Colonic mucosa (tissue), 4 donors: ENCODE results near the gene CNTN6. TPM values are rescaled to one million over a fixed set of nuclear protein-coding genes. Genes with fewer than 3 reads are reported as not detected.

Experiments used
- DNase-seq: peaks from one replicate; pipeline ENCODE4 v3.0.0-alpha.2; 2020
- H3K27ac ChIP-seq: fragments of 200-600 bp; one replicate; pipeline ENCODE4 v1.8.0; 2021
- H3K27me3 ChIP-seq: fragments of 200-600 bp; one replicate; pipeline ENCODE4 v1.8.0; 2021
- H3K36me3 ChIP-seq: fragments of 200-600 bp; one replicate; pipeline ENCODE4 v1.8.0; 2021
- H3K4me1 ChIP-seq: fragments of 200-600 bp; one replicate; pipeline ENCODE4 v1.8.0; 2021; ENCODE audit warnings: mild to moderate bottlenecking
- H3K4me3 ChIP-seq: fragments of 200-600 bp; one replicate; pipeline ENCODE4 v1.8.0; 2021
- H3K9ac ChIP-seq, 2 donors: one replicate each; pipeline ENCODE4 v1.7.0; 2013; ENCODE audit warnings: control low read depth in 2 of 2, low read depth in 2 of 2, low read length in 2 of 2
- H3K9me3 ChIP-seq: fragments of 200-600 bp; one replicate; pipeline ENCODE4 v1.8.0; 2021
- CTCF ChIP-seq: fragments of 200-600 bp; IDR thresholded peaks from one replicate; pipeline ENCODE4 v1.8.0; 2022; ENCODE audit warnings: antibody characterized with exemption, mild to moderate bottlenecking
- intact Hi-C: fragments of 100-400 bp; cut with DNase I; formaldehyde crosslinking; loops from one replicate; pipeline ENCODE4 v1.14.1; 2022
- total RNA-seq, 2 donors: library from RNA; stranded (reverse); fragmentation: NEBNext Ultra II Directional in 1 of 2; extraction: Animal tissue kit (Norgen Biotek cat#: 25700) in 1 of 2; gene quantifications; one replicate each; pipeline ENCODE4 v1.2.1, GENCODE V29; 2021
- donor health status: healthy.
- donor health status: DM: no; HTN: no; CAD: no.
- donor health status: DM: no; HTN: no; CAD: no.

Gene CNTN6
- total RNA-seq, 2 donors from 2014 or later = 0.11 TPM; not detected in 1

GRCh38 chr3:1439395-1439794, 346.6 kb downstream of the CNTN6 start:
- TF ChIP-seq CTCF = no peak
- Histone ChIP-seq H3K9ac (no peak overlapping the region), H3K27ac (no peak overlapping the region), H3K4me3 (no peak overlapping the region), H3K36me3 (no peaks in the 10 kb centered on the region), H3K9me3 (no peaks in the 10 kb centered on the region), H3K4me1 (no peaks in the 10 kb centered on the region), H3K27me3 (no peaks in the 10 kb centered on the region)
- intact Hi-C loops = no loop called here
- peak; percentile 25 for DNase-seq

- no peaks in the 10 kb centered on the region for H3K9me3 ChIP-seq
- no peak overlapping the region for H3K4me3 ChIP-seq
- no peaks in the 10 kb centered on the region for H3K4me1 ChIP-seq
- no peak for TF ChIP-seq CTCF
- H3K9ac ChIP-seq = no peak overlapping the region
- intact Hi-C loops = no loop called here
- no peak overlapping the region for H3K27ac ChIP-seq
- no peak for DNase-seq
- no peaks in the 10 kb centered on the region for H3K36me3 ChIP-seq
- no peaks in the 10 kb centered on the region for H3K27me3 ChIP-seq
Measured at GRCh38 chr3:1442271-1442670, 349.4 kb downstream of the CNTN6 start.

- H3K9me3 ChIP-seq = no peaks in the 10 kb centered on the region
- DNase-seq = no peak
- H3K4me1 ChIP-seq = no peaks in the 10 kb centered on the region
- H3K27me3 ChIP-seq = no peaks in the 10 kb centered on the region
- intact Hi-C loops = no loop called here
- TF ChIP-seq CTCF = no peak
- no peak overlapping the region for H3K9ac ChIP-seq
- H3K4me3 ChIP-seq = no peak overlapping the region
- no peaks in the 10 kb centered on the region for H3K36me3 ChIP-seq
- H3K27ac ChIP-seq = no peak overlapping the region
Measured at GRCh38 chr3:1444195-1444594, 351.4 kb downstream of the CNTN6 start.

GRCh38 chr3:1446531-1446930, 353.7 kb downstream of the CNTN6 start:
- H3K4me3 ChIP-seq = no peak overlapping the region
- H3K27ac ChIP-seq = no peak overlapping the region
- TF ChIP-seq CTCF = no peak
- H3K4me1 ChIP-seq = no peaks in the 10 kb centered on the region
- H3K9me3 ChIP-seq = no peaks in the 10 kb centered on the region
- H3K9ac ChIP-seq = no peak overlapping the region
- intact Hi-C loops = no loop called here
- no peaks in the 10 kb centered on the region for H3K27me3 ChIP-seq
- DNase-seq = no peak
- H3K36me3 ChIP-seq = no peaks in the 10 kb centered on the region

GRCh38 chr3:1447452-1447851, 354.6 kb downstream of the CNTN6 start:
- no peak overlapping the region for H3K27ac ChIP-seq
- no peak overlapping the region for H3K9ac ChIP-seq
- no peaks in the 10 kb centered on the region for H3K4me1 ChIP-seq
- intact Hi-C loops = no loop called here
- no peak for DNase-seq
- no peak for TF ChIP-seq CTCF
- H3K4me3 ChIP-seq = no peak overlapping the region
- no peaks in the 10 kb centered on the region for H3K9me3 ChIP-seq
- H3K36me3 ChIP-seq = no peaks in the 10 kb centered on the region
- no peaks in the 10 kb centered on the region for H3K27me3 ChIP-seq

GRCh38 chr3:1448443-1448842, 355.6 kb downstream of the CNTN6 start:
- Histone ChIP-seq H3K27ac (no peak overlapping the region), H3K27me3 (no peaks in the 10 kb centered on the region), H3K4me1 (no peaks in the 10 kb centered on the region), H3K36me3 (no peaks in the 10 kb centered on the region), H3K9me3 (no peaks in the 10 kb centered on the region), H3K4me3 (no peak overlapping the region), H3K9ac (no peak overlapping the region)
- DNase-seq = no peak
- TF ChIP-seq CTCF = no peak
- intact Hi-C loops = no loop called here
